HG02798 (cell line): Measurements from ENCODE around the gene PFKFB2.
A peak's percentile ranks its signal among the peaks of the same experiment; 100 is the strongest.
"Not testable (repeated sequence)": the region's sequence is repeated elsewhere in the genome, so short reads cannot be mapped to it uniquely, and the experiment has no call there.

Source experiments
- ATAC-seq: cut with Tn5 transposase; IDR thresholded peaks from one replicate; pipeline ENCODE4 v1.9.1; 2021; ENCODE audit warnings: mild to moderate bottlenecking; ENCODE audit not compliant: unreplicated experiment, poor library complexity

PFKFB2 gene

DNA sequence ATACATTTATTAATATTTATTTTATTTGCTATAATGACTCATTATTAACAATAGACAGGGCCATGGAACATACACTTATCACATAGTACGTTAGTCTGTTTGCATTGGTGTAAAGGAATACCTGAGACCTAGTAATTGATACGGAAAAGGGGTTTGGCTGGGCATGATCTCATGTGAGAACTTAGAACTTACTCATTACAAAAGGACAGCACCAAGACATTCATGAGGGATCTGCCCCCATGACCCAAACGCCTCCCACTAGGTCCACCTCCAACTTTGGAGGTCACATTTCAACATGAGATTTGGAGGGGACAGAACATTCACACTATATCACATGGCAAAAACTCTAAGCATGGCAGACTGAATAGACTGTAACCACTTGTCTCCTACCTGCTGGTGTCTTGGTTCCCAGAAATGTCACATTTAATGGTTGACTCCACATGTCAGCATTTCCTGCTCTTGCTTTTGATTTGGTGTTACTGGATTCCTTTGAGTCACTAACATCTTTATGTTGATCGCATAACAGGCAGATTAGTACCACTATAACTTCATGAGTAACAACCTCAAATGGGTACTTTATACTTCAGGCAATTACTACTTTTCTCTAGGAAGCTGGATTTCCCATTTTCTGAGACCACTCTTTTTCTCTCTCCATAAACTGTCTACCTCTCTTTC, 17.1 kb upstream of the PFKFB2 start:
- ATAC-seq, result no peak

DNA sequence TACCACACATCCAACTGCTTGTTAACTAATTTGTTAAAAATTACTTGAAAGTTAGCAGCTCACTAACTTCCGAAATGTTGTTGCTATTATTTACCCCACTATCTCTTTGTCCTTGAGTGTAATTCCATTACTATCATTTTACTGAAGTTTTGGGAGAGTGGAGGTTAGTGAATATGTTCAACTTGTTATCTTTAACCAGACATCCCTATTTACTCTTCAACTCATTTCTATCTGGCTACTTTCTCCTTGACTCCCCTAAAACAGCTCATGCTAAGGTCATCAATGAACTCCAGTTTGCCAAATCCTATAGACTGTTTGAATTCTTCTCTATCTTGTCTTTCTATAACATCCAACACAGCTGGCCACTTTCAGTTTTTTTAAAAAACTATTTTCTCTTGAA, 16.2 kb upstream of the PFKFB2 start:
- no peak for ATAC-seq

DNA sequence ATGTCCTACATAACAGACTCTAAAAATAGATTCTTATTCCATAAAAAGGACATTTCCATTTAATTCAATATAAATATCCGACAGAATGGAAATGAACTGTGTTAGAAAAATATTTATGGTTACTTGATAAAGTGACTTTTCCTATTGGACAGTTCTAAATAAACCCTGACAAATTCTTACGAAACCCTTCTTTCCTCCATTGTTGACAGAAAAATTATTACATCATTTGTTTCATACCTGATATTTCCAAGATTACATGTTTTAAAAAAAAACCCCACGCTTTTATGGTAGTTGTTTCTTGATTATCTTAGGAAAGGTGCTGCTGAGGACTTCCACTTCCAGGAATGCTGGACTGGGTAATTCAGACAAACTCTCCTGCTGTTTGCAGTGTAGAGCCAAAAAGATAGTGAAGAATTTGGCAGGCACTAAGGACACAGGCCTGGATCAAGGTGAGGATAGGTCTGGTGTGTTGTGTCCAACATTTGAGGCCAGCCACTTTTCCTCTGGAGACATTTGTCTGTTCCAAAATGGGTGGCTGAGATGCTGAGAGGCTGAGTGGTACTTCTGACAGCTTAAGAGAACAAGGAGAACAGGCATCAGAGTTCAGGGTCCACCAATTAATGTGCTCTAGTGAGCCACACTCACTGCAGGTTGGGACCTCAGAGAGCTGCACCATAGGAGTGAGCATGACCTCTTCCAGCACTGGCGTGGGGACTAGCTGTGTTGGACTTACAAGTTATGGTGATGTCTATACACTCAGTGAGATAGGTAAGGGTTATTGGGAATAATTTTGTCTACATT, 13.5 kb upstream of the PFKFB2 start:
- no peak for ATAC-seq

GRCh38 chr1:207040181-207040533, 12.9 kb upstream of the PFKFB2 start:
- ATAC-seq, result no peak

DNA sequence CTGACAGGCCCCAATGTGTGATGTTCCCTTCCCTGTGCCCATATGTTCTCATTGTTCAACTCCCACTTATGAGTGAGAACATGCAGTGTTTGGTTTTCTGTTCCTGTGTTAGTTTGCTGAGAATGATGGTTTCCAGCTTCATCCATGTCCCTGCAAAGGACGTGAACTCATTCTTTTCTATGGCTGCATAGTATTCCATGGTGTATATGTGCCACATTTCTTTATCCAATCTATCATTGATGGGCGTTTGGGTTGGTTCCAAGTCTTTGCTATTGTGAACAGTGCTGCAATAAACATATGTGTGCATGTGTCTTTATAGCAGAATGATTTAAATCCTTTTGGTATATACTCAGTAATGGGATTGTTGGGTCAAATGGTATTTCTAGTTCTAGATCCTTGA, 11.7 kb upstream of the PFKFB2 start:
- ATAC-seq, result not testable (repeated sequence)

- ATAC-seq, result no peak
Observed at GRCh38 chr1:207045453-207045852, 7.6 kb upstream of the PFKFB2 start.

DNA sequence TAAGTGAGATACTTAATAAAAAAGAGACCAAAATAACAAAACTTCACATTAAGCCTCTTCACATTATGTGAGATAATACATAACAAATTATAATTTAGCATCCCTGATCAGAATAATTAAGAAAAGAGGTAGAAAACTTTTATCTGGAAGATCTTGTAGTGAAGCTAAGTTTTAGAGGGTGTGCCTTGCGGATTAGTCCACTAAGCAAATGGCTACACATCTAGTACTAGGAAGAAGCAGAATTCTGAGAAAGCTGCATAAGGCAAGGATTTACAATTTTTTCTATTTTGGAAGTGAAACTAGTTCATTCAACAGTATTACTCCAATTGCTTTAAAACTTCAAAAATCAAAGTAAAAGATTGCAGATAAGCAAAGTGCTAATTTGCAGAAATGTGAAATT, 5.6 kb upstream of the PFKFB2 start:
- ATAC-seq, result no peak

- ATAC-seq, result no peak
Observed at GRCh38 chr1:207048041-207048440, 5.0 kb upstream of the PFKFB2 start.

DNA sequence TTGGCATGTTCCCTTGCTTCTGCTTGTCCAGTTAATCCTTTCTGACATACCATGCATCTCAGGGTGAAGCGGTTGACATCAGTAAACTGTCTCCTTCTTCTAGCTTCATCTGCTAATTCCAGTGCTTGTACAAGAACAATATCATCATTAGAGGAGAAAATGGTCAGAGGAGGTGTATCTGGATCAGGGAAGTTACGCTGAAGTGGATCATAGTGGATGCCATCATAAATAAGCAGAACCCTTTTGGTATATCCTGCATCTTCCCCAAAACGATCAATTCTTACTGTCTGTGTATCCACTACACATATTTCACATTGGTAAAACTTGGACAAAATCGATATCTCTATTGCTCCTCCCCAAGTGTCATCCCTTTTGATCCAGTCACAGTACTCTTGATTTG, 4.0 kb upstream of the PFKFB2 start:
- ATAC-seq, result no peak

- ATAC-seq, result no peak
Observed at GRCh38 chr1:207049514-207049913, 3.6 kb upstream of the PFKFB2 start.

DNA sequence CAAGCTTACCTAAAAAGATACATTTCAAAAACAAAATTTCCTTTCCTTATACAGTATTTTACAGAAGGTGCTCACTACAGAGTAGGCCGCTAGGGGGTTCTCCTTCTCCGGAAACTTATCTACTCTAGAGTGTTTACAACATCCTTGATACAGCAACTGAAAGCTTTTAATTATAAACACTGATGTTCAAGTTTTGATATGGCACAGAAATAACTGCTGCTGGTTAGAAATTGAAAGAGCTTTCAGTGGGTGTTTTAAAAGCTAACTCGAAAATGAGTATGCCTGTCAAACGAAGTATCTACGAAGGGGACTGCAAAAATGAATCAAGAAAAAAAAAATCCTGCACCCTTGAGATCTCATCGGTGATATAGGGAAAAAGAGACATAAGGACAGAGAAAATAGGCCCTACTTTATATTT, 3.1 kb upstream of the PFKFB2 start:
- peak; percentile 37 for ATAC-seq

DNA sequence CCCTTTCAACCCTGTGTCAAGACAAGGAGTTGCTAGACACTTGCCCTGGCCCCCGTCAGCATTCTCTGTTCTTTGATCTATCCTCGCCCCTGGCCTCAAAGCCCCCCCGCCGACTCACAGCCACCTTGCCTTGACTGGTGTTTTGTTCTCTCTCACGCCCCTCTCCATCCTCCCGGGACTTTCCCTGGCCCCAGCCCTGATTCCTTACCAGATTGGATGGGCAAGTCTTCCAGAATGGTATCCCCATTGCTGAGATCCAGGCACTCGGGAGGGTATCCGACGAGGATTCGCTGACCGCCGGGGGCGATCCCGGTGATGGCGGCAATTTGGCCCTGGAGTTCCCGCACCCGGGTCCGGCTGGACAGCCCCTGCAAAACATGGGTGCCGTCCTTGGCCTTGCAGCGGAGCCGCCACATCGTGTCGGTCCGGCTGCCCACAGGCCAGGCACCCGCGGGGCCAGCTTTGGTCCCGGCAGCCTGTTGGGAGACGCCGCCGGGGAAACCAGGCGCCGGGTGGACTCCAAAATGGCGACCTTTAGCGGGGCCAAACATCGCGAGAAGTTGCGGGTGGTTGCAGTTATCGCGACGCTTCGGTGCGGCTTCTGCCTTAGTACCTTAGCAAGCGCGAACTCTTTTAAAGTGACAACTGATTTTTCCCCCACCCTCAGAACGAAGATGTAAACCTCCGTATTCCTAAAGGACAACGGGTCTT, 2.4 kb upstream of the PFKFB2 start:
- ATAC-seq, result peak; percentile 60

- ATAC-seq, result no peak
Observed at GRCh38 chr1:207051191-207051943, 1.7 kb upstream of the PFKFB2 start, which contains the start of gene YOD1. TSS of gene YOD1 (minus strand) at chr1:207051208. CDS start at chr1:207051030, 178 bp downstream.

GRCh38 chr1:207054491-207054890, 1.4 kb downstream of the PFKFB2 start:
- ATAC-seq, result no peak

GRCh38 chr1:207055386-207056001, 2.4 kb downstream of the PFKFB2 start:
- ATAC-seq, result no peak

GRCh38 chr1:207056673-207057072, 3.6 kb downstream of the PFKFB2 start:
- ATAC-seq, result no peak

DNA sequence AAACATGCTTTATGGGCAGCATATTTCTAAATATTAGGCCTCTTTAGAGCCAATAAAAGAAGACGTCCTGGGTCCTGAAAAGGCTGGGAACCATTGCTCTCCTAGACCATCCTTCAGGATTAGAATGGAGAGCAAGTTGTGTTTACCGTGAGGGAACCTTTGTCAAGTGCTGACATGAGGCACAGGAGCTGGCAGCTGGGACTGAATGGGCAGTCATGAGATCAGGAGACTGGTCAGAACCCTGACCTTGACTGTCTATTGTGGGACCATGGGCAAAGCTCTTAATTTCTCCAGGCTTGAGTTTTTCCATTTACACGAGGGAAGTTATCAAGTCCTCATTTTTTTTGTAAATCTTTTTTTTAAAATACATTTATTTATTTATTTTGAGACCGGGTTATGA, 5.2 kb downstream of the PFKFB2 start:
- ATAC-seq, result no peak

- ATAC-seq, result no peak
Observed at GRCh38 chr1:207058878-207059867, 6.1 kb downstream of the PFKFB2 start.

DNA sequence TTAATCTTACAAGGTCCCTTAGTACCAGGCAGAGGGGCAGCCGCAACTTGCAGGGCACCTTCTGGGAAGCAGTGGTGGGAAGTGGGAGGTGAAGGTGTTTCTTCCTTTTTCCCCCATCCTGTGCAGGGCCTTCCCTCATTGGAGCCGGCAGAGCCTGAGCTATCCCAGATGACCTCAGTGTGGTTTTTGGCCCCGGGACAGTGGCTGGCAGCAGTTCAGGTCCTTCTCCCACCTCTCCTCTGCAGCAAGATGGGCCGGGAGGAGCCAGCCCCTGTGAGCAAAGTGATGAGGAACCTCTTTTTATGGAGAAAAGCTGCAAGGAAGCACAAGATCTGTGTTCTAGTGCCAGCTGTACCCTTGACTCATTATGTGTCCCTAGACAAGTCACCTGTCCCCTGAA, 6.8 kb downstream of the PFKFB2 start:
- no peak for ATAC-seq
